Endodermal cell (in vitro differentiated cells): ENCODE data around the gene PRICKLE1. TPM values are rescaled to one million over a fixed set of nuclear protein-coding genes. Genes with fewer than 3 reads are reported as not detected.

Source experiments
- DNase-seq: peaks from one replicate; pipeline ENCODE4 v3.0.0-alpha.2; 2017
- H3K27ac ChIP-seq: 2 replicates; pipeline ENCODE4 v1.5.1; 2013; ENCODE audit warnings: mild to moderate bottlenecking, low read depth, low read length, moderate library complexity
- H3K27me3 ChIP-seq: 2 replicates; pipeline ENCODE4 v1.6.1; 2013; ENCODE audit warnings: mild to moderate bottlenecking, low read length, moderate library complexity; ENCODE audit not compliant: insufficient read depth, control insufficient read depth, poor library complexity, severe bottlenecking
- H3K36me3 ChIP-seq: 2 replicates; pipeline ENCODE4 v1.7.0; 2013; ENCODE audit warnings: mild to moderate bottlenecking, low read length, moderate library complexity; ENCODE audit not compliant: control insufficient read depth, insufficient read depth
- H3K4me1 ChIP-seq: one replicate; pipeline ENCODE4 v1.7.0; 2013; ENCODE audit warnings: low read length; ENCODE audit not compliant: control insufficient read depth, insufficient read depth
- H3K4me3 ChIP-seq: 2 replicates; pipeline ENCODE4 v1.5.1; 2013; ENCODE audit warnings: mild to moderate bottlenecking, low read length, moderate library complexity
- H3K9ac ChIP-seq: 2 replicates; pipeline ENCODE4 v1.6.1; 2013; ENCODE audit warnings: mild to moderate bottlenecking, low read length, moderate library complexity; ENCODE audit not compliant: poor library complexity, severe bottlenecking; ENCODE audit errors: extremely low read depth
- H3K9me3 ChIP-seq: 2 replicates; pipeline ENCODE4 v1.6.1; 2013; ENCODE audit warnings: mild to moderate bottlenecking, low read length, moderate library complexity; ENCODE audit not compliant: control insufficient read depth
- H3K27ac Mint-ChIP-seq: 2 replicates; pipeline ENCODE4 v1.8.0; 2020; ENCODE audit warnings: mixed read lengths
- H3K27me3 Mint-ChIP-seq: 2 replicates; pipeline ENCODE4 v1.8.0; 2021; ENCODE audit warnings: mild to moderate bottlenecking, mixed read lengths; ENCODE audit not compliant: insufficient read depth
- H3K36me3 Mint-ChIP-seq: 2 replicates; pipeline ENCODE4 v1.8.0; 2020; ENCODE audit warnings: low read depth, mixed read lengths
- H3K4me1 Mint-ChIP-seq: 2 replicates; pipeline ENCODE4 v1.8.0; 2020; ENCODE audit warnings: mixed read lengths
- H3K4me3 Mint-ChIP-seq: 2 replicates; pipeline ENCODE4 v1.8.0; 2020; ENCODE audit warnings: mild to moderate bottlenecking, moderate library complexity, mixed read lengths
- H3K9me3 Mint-ChIP-seq: 2 replicates; pipeline ENCODE4 v1.8.0; 2020; ENCODE audit warnings: mild to moderate bottlenecking, mixed read lengths
- WGBS, 2 experiments: methylation state at CpG; one replicate each; pipeline versions ENCODE4 v1.1.5 to v1.1.7; 2013; ENCODE audit warnings: missing lambda C conversion rate in 2 of 2, mixed read lengths in 1 of 2; ENCODE audit not compliant: insufficient coverage in 1 of 2, insufficient read length in 1 of 2; 5-methylcytosine and 5-hydroxymethylcytosine counted together
- total RNA-seq, 2 donors: library from RNA; stranded (reverse); fragmentation: NEBNext Ultra II Directional in 1 of 2; extraction: Animal tissue kit (Norgen Biotek cat#: 25700) in 1 of 2; gene quantifications; 2 replicates in 1 of 2; 3 replicates in 1 of 2; pipeline ENCODE4 v1.2.1, GENCODE V29; 2021
- TF ChIP-seq, protein P1 (sequence below): fragments of 200-600 bp; sonication (generic); conservative IDR thresholded peaks from 2 replicates; pipeline ENCODE4 v1.5.0; 2021; ENCODE audit warnings: antibody characterized with exemption, mild to moderate bottlenecking

PRICKLE1 gene
- total RNA-seq, 2 donors from 2014 or later, result 8.3 to 20.6 TPM

DNA sequence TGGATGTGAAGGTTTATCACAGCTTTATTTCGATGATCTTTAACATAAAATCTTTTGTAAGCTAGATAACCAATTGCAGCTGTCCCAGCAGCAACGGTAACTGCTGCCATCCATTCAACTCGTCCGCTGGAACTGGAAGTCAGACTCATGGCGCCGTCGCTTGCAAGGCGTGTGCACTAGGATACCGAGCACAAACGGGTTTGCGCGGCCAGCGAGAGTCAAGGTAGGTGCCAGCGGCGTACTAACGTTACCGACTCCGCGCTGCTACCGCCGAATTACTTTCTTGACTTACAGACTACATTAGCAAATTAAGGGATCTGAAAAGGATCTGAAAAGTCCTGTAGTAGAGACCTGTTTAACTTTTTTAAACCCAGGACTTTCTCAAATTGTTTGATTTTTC is 47.4 kb upstream of the PRICKLE1 start:
- Histone ChIP-seq H3K27me3 (no peaks in the 10 kb centered on the region), H3K4me1 (no peaks in the 10 kb centered on the region), H3K36me3 (no peaks in the 10 kb centered on the region), H3K9me3 (peaks cover 7% of the 10 kb centered on the region), H3K4me3 (no peak overlapping the region), H3K27ac (no peak overlapping the region), H3K9ac (no peak overlapping the region)
- Mint-ChIP-seq H3K4me3 (no peak overlapping the region), H3K36me3 (no peaks in the 10 kb centered on the region), H3K9me3 (peaks cover 2% of the 10 kb centered on the region), H3K27ac (no peak overlapping the region), H3K4me1 (peaks cover 5% of the 10 kb centered on the region), H3K27me3 (no peaks in the 10 kb centered on the region)
- DNase-seq, result no peak
- TF ChIP-seq, protein P1, sequence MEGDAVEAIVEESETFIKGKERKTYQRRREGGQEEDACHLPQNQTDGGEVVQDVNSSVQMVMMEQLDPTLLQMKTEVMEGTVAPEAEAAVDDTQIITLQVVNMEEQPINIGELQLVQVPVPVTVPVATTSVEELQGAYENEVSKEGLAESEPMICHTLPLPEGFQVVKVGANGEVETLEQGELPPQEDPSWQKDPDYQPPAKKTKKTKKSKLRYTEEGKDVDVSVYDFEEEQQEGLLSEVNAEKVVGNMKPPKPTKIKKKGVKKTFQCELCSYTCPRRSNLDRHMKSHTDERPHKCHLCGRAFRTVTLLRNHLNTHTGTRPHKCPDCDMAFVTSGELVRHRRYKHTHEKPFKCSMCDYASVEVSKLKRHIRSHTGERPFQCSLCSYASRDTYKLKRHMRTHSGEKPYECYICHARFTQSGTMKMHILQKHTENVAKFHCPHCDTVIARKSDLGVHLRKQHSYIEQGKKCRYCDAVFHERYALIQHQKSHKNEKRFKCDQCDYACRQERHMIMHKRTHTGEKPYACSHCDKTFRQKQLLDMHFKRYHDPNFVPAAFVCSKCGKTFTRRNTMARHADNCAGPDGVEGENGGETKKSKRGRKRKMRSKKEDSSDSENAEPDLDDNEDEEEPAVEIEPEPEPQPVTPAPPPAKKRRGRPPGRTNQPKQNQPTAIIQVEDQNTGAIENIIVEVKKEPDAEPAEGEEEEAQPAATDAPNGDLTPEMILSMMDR, result no peak
- 91 to 97% methylated on average over 19 to 21 of the region's 21 CpGs for WGBS, 2 experiments

DNA sequence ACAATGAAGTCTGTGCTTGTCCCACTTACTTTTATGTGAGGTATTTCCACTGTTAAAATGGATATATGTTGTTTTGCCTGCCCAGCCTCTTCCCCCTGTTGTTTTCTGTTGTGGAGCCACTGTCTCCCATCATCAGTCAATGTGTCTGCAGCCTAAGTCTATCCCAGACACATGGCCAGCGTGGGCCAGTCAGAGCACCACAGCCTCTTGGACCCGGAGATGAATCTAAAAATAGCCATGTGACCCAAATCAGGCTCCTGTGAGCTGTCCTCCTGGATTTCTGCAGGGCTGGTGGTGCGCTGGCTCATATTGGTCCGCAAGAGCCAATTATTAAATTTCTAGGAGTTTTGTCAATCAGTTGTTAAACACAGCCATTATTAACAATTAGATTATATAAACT is 44.0 kb upstream of the PRICKLE1 start:
- no peak overlapping the region for H3K4me3 Mint-ChIP-seq
- peaks cover 2% of the 10 kb centered on the region for H3K9me3 Mint-ChIP-seq
- H3K27ac Mint-ChIP-seq, result no peak overlapping the region
- Histone ChIP-seq H3K9ac (no peak overlapping the region), H3K4me3 (no peak overlapping the region), H3K36me3 (no peaks in the 10 kb centered on the region), H3K9me3 (peaks cover 7% of the 10 kb centered on the region), H3K27me3 (no peaks in the 10 kb centered on the region), H3K4me1 (no peaks in the 10 kb centered on the region), H3K27ac (no peak overlapping the region)
- no peaks in the 10 kb centered on the region for H3K36me3 Mint-ChIP-seq
- no peak for DNase-seq
- WGBS, 2 experiments, result 87 to 95% methylated on average over 2 to 4 of the region's 4 CpGs
- TF ChIP-seq, protein P1, result no peak
- no peaks in the 10 kb centered on the region for H3K4me1 Mint-ChIP-seq
- no peaks in the 10 kb centered on the region for H3K27me3 Mint-ChIP-seq

DNA sequence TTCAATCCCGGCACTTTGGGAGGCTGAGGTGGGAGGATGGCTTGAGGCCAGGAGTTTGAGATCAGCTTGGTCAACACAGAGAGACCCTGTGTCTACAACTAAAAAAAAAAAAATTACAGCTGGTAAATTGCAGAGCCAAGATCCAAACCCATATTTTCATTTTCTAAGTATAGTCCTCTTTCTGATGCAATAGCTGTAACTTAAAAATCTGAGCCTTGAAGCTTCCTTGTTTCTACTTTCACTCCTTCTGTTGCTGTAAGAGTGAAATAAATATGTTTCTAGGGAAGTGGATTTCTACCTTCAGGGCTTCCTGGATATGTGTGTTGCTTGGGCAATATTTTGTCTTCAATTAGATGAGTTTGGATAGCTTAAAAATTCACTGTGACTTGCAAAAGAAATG is 42.0 kb upstream of the PRICKLE1 start:
- Histone ChIP-seq H3K36me3 (no peaks in the 10 kb centered on the region), H3K27ac (no peak overlapping the region), H3K4me1 (no peaks in the 10 kb centered on the region), H3K27me3 (no peaks in the 10 kb centered on the region), H3K4me3 (no peak overlapping the region), H3K9ac (no peak overlapping the region), H3K9me3 (no peaks in the 10 kb centered on the region)
- H3K27me3 Mint-ChIP-seq, result no peaks in the 10 kb centered on the region
- TF ChIP-seq, protein P1, result no peak
- WGBS, 2 experiments, result 92% methylated on average over 1 of the region's 1 CpG; no CpG with 5 or more reads in 1 of the 2 experiments
- H3K4me1 Mint-ChIP-seq, result no peaks in the 10 kb centered on the region
- no peak overlapping the region for H3K4me3 Mint-ChIP-seq
- no peak for DNase-seq
- no peaks in the 10 kb centered on the region for H3K36me3 Mint-ChIP-seq
- peaks cover 1% of the 10 kb centered on the region for H3K9me3 Mint-ChIP-seq
- H3K27ac Mint-ChIP-seq, result no peak overlapping the region
